Gastroesophageal sphincter (tissue), 4 donors: ENCODE measurements around the gene ZDHHC11B. TPM values are rescaled to one million over a fixed set of nuclear protein-coding genes. Genes with fewer than 3 reads are reported as not detected.
"Not testable (repeated sequence)": the region's sequence is repeated elsewhere in the genome, so short reads cannot be mapped to it uniquely, and the experiment has no call there.

ENCODE experiments used
- ATAC-seq: fragments of 150-250 bp; one replicate; pipeline ENCODE4 v1.9.1; 2016; ENCODE audit warnings: mild to moderate bottlenecking, moderate library complexity
- H3K27ac ChIP-seq, 4 donors: fragments of 200-600 bp; sonication (generic) in 3 of 4; 1 replicate in 3 of 4; 2 replicates in 1 of 4; pipeline ENCODE4 v1.5.1; 2016 to 2019
- H3K27me3 ChIP-seq: fragments of 200-600 bp; sonication (generic); one replicate; pipeline ENCODE4 v1.5.1; 2019
- H3K36me3 ChIP-seq, 2 donors: fragments of 200-600 bp; sonication (generic); one replicate each; pipeline ENCODE4 v1.5.1; 2019; ENCODE audit warnings: control low read depth in 1 of 2
- H3K4me1 ChIP-seq, 3 donors: fragments of 200-600 bp; sonication (generic); 1 replicate in 2 of 3; 2 replicates in 1 of 3; pipeline ENCODE4 v1.5.1; 2016 to 2019; ENCODE audit warnings: control low read depth in 2 of 3
- H3K4me3 ChIP-seq, 2 donors: fragments of 200-600 bp; sonication (generic); one replicate each; pipeline ENCODE4 v1.5.1; 2019; ENCODE audit warnings: mild to moderate bottlenecking in 1 of 2, moderate library complexity in 1 of 2
- H3K9me3 ChIP-seq, 3 donors: fragments of 200-600 bp; sonication (generic); one replicate each; pipeline ENCODE4 v1.5.1; 2017 to 2019; ENCODE audit warnings: control low read depth in 2 of 3
- EP300 ChIP-seq: sonication (generic); formaldehyde crosslinking; IDR thresholded peaks from one replicate; pipeline ENCODE4 v1.6.1; 2017; ENCODE audit warnings: antibody characterized with exemption, mild to moderate bottlenecking
- POLR2A ChIP-seq, 2 donors: fragments of 450-650 bp; IDR thresholded peaks; one replicate each; pipeline ENCODE4 v1.6.1; 2017; ENCODE audit warnings: antibody characterized with exemption in 2 of 2, mild to moderate bottlenecking in 2 of 2, moderate library complexity in 1 of 2
- POLR2AphosphoS5 ChIP-seq: sonication (generic); formaldehyde crosslinking; IDR thresholded peaks from one replicate; pipeline ENCODE4 v1.6.1; 2017; ENCODE audit warnings: antibody characterized with exemption
- WGBS, 2 donors: methylation state at CpG; one replicate each; pipeline ENCODE4 v1.1.5; 2018; ENCODE audit warnings: low coverage in 1 of 2; 5-methylcytosine and 5-hydroxymethylcytosine counted together
- total RNA-seq, 4 donors: library from RNA; depleted of rRNA; stranded (reverse); fragments of >200 nt; gene quantifications; one replicate each; pipeline ENCODE4 v1.1.0, GENCODE V29; 2016
- TF ChIP-seq, protein P1 (sequence below), 4 experiments: fragments of 200-600 bp in 2 of 4; fragments of 450-650 bp in 2 of 4; sonication (generic) in 1 of 4; IDR thresholded peaks; one replicate each; pipeline ENCODE4 v1.5.1; 2017 to 2019; ENCODE audit warnings: antibody characterized with exemption in 4 of 4, mild to moderate bottlenecking in 2 of 4, moderate library complexity in 2 of 4

The ZDHHC11B gene
- total RNA-seq, 4 donors from 2014 or later: 3.1 to 14.3 (median 6.9) TPM

- 82 to 87% methylated on average over 5 to 6 of the region's 6 CpGs for WGBS, 2 donors
- not testable (repeated sequence) for H3K9me3 ChIP-seq, ATAC-seq
These were observed 42.3 kb downstream of the ZDHHC11B start for GRCh38 chr5:742276-742675.

DNA sequence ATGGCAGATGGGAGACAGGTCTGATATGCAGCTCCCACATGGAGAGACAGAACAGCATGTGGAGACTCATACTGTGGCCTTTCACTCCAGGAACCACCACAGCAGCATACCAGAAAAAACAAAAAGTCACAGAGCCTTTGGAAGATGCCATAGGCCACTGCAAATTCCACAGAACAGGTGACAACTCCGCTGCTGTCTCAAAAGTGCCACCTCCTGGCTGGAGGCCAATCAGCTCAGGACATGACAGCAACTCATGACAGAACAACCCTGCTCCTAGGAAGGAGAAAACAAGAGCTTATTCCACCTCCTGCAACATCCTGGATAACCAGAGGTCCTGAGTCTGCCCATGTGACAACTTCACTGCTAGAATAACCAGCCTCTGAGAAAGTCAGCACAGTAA, 50.4 kb downstream of the ZDHHC11B start:
- not testable (repeated sequence) for H3K27me3 ChIP-seq, H3K4me3 ChIP-seq, H3K4me1 ChIP-seq, H3K9me3 ChIP-seq, H3K27ac ChIP-seq, ATAC-seq
- H3K36me3 ChIP-seq: peaks cover 0 to 27% of the 10 kb centered on the region in 2 donors
- WGBS, 2 donors: no CpG with 5 or more reads among the region's 1 CpG

More at GRCh38 chr5:742276-742675, 42.3 kb downstream of the ZDHHC11B start:
- not testable (repeated sequence) for H3K27me3 ChIP-seq, H3K4me3 ChIP-seq, H3K4me1 ChIP-seq, H3K27ac ChIP-seq
- peaks cover 0 to 18% of the 10 kb centered on the region in 2 donors for H3K36me3 ChIP-seq

DNA sequence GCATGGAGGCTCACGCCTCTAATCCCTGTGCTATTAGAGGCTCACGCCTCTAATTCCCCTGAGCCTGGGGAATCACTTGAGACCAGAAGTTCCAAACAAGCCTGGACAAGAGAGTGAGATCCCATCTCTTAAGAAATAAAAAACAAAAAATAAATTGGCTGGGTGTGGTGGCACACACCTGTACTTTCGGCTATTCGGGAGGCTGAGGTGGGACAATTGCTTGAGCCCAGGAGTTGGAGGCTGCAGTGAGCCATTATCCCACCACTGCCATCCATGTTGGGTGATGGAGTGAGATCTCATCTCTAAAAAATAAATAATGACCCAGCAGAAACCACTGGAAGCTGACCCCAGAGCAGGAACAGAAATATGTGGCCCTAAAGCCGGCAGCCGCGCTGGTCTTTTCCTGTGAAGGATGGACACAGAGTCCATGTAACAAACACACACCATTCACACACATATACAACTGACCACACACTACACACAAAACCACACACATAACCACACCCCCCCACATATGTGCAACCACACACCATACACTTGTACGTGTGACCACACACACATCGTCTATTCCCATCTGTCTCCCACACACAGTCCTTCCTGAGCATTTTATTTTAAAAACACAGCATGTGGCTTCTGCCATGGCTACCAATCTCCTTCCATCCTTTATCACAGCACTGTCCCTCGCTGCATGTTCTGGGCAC, 51.6 kb downstream of the ZDHHC11B start:
- H3K27ac ChIP-seq, H3K4me3 ChIP-seq, ATAC-seq, H3K4me1 ChIP-seq, H3K27me3 ChIP-seq, H3K9me3 ChIP-seq: not testable (repeated sequence)
- WGBS, 2 donors: 91 to 94% methylated on average over 8 to 10 of the region's 10 CpGs
- H3K36me3 ChIP-seq: peaks cover 0 to 24% of the 10 kb centered on the region in 2 donors

GRCh38 chr5:729225-729624, 55.3 kb downstream of the ZDHHC11B start:
- not testable (repeated sequence) for H3K4me1 ChIP-seq, H3K27me3 ChIP-seq, H3K9me3 ChIP-seq, H3K27ac ChIP-seq, H3K4me3 ChIP-seq, ATAC-seq
- 67% methylated on average over 1 of the region's 7 CpGs; no CpG with 5 or more reads in 1 of the 2 donors for WGBS, 2 donors
- H3K36me3 ChIP-seq: peaks cover 0 to 24% of the 10 kb centered on the region in 2 donors

DNA sequence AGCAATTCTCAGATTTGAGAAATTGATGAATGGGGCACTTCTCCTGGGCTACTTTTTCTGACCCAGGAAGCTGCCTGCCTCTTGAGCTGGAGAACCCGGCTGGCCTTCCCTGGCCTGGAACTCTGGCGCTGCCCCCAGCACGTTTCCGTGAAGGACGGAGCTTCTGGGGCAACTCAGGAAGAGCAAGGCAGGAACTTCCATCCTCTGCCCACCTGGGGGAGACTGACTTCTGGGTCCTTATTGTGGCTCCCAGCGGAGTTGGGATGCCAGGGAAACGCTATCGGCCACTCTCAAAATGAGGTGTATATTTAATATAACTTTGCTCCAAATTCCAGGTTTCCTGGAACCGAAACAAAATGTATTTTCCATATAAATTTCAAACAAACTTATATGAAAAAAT, 57.4 kb downstream of the ZDHHC11B start:
- WGBS, 2 donors: 43% methylated on average over 3 of the region's 9 CpGs; no CpG with 5 or more reads in 1 of the 2 donors
- not testable (repeated sequence) for ATAC-seq

DNA sequence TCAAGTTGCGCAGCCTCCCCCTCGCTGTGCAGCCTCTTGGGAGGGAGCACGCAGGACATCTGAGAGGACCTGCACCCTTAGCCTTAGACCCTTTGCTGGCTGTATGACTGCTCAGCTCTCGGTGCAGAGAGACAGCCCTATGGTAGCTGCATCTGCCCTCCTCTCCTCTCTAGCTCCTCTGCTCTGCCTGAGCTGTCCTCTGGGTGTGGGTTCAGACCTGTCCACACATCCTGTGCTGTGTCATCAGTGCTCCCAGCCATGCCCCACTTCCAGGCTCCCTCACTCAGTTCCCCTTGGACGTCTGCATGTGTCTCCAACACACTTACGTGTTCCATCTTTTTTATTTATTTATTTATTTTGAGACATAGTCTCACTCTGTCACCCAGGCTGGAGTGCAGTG, 60.7 kb downstream of the ZDHHC11B start:
- peaks cover 0 to 12% (median 0%) of the 10 kb centered on the region in 3 donors for H3K9me3 ChIP-seq
- not testable (repeated sequence) for H3K27me3 ChIP-seq, H3K4me3 ChIP-seq, H3K4me1 ChIP-seq, H3K27ac ChIP-seq
- peak; percentile 30 for ATAC-seq
- 73% methylated on average over 2 of the region's 6 CpGs; no CpG with 5 or more reads in 1 of the 2 donors for WGBS, 2 donors
- H3K36me3 ChIP-seq: peaks cover 0 to 10% of the 10 kb centered on the region in 2 donors

More for the DNA sequence above, 57.4 kb downstream of the ZDHHC11B start:
- not testable (repeated sequence) for H3K4me1 ChIP-seq, H3K27me3 ChIP-seq, H3K4me3 ChIP-seq, H3K27ac ChIP-seq, H3K9me3 ChIP-seq, H3K36me3 ChIP-seq
- TF ChIP-seq, protein P1, sequence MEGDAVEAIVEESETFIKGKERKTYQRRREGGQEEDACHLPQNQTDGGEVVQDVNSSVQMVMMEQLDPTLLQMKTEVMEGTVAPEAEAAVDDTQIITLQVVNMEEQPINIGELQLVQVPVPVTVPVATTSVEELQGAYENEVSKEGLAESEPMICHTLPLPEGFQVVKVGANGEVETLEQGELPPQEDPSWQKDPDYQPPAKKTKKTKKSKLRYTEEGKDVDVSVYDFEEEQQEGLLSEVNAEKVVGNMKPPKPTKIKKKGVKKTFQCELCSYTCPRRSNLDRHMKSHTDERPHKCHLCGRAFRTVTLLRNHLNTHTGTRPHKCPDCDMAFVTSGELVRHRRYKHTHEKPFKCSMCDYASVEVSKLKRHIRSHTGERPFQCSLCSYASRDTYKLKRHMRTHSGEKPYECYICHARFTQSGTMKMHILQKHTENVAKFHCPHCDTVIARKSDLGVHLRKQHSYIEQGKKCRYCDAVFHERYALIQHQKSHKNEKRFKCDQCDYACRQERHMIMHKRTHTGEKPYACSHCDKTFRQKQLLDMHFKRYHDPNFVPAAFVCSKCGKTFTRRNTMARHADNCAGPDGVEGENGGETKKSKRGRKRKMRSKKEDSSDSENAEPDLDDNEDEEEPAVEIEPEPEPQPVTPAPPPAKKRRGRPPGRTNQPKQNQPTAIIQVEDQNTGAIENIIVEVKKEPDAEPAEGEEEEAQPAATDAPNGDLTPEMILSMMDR (IDR thresholded peaks at IDR 0.05): peak in 2 of 4 experiments; percentile 20 to 25

DNA sequence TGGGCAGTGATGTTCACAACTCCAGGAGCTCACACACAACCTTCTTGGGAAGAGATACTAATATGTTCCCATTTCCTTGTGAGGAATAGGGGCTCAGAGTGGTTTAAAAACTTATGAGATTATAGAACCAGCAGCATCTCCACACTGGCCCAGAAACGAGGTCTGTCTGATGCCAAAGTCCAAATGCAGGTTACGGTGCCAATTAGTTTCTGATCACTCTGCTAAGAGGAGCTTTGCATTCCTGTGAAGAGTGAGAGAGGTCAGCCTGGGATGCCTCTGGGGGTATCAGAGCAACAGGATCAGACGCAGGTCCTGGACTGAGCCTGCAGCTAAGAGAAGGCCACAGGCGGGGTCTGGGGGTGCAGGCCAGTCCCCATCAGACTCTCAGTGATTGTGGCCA, 61.2 kb downstream of the ZDHHC11B start:
- not testable (repeated sequence) for H3K4me1 ChIP-seq, ATAC-seq, H3K27me3 ChIP-seq, H3K4me3 ChIP-seq, H3K27ac ChIP-seq
- H3K9me3 ChIP-seq: peaks cover 0 to 12% (median 0%) of the 10 kb centered on the region in 3 donors
- 90% methylated on average over 2 of the region's 4 CpGs; no CpG with 5 or more reads in 1 of the 2 donors for WGBS, 2 donors
- H3K36me3 ChIP-seq: peaks cover 0 to 10% of the 10 kb centered on the region in 2 donors

- 80 to 88% methylated on average over 1 of the region's 1 CpG for WGBS, 2 donors
- Histone ChIP-seq H3K9me3 (peaks cover 0 to 12% (median 0%) of the 10 kb centered on the region in 3 donors), H3K36me3 (peaks cover 0 to 17% of the 10 kb centered on the region in 2 donors)
- ATAC-seq, H3K4me1 ChIP-seq, H3K27ac ChIP-seq, H3K4me3 ChIP-seq, H3K27me3 ChIP-seq: not testable (repeated sequence)
These were observed 65.2 kb downstream of the ZDHHC11B start for GRCh38 chr5:719379-719778.

DNA sequence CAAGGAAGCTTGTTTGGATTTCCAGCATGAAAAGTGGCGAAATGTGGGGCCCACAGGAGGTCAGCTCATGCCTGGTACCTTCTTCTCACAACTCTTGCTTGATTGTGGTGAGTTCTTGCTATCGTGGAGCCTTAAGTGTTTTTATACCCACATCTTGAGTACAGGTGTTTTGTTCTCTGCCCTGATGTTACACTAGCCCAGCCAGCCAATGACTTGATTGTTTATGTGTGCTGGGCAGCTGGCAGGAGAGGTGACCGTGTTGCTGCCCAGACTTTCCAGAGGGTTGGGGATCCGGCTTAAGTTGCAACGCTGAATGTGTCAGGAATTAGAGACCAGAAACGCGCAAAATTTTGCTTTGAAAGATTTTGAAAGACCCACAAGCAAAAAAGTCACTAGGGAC, 67.4 kb downstream of the ZDHHC11B start:
- H3K9me3 ChIP-seq: peaks cover 0 to 12% (median 0%) of the 10 kb centered on the region in 3 donors
- peak overlapping the region in 1 of 4 donors; percentile 12 for H3K27ac ChIP-seq
- TF ChIP-seq, protein P1 (IDR thresholded peaks at IDR 0.05): no peak
- TF ChIP-seq POLR2AphosphoS5 (no peak), POLR2A (IDR thresholded peaks at IDR 0.05) (no peak), EP300 (no peak)
- H3K4me3 ChIP-seq: no peak overlapping the region
- H3K27me3 ChIP-seq: no peaks in the 10 kb centered on the region
- ATAC-seq: no peak
- 72 to 76% methylated on average over 4 to 6 of the region's 7 CpGs for WGBS, 2 donors
- H3K36me3 ChIP-seq: peaks cover 0 to 17% of the 10 kb centered on the region in 2 donors
- no peaks in the 10 kb centered on the region for H3K4me1 ChIP-seq

GRCh38 chr5:716740-717139, 67.8 kb downstream of the ZDHHC11B start:
- Histone ChIP-seq H3K36me3 (peaks cover 0 to 17% of the 10 kb centered on the region in 2 donors), H3K9me3 (peaks cover 0 to 12% (median 0%) of the 10 kb centered on the region in 3 donors), H3K27ac (peak overlapping the region in 1 of 4 donors; percentile 12)
- H3K4me1 ChIP-seq, H3K27me3 ChIP-seq, H3K4me3 ChIP-seq: not testable (repeated sequence)
- ATAC-seq: peak; percentile 72
- WGBS, 2 donors: 40 to 69% methylated on average over 3 to 4 of the region's 4 CpGs

- Histone ChIP-seq H3K9me3 (peaks cover 0 to 12% (median 0%) of the 10 kb centered on the region in 3 donors), H3K36me3 (peaks cover 0 to 25% of the 10 kb centered on the region in 2 donors)
- not testable (repeated sequence) for H3K4me3 ChIP-seq, H3K27ac ChIP-seq, ATAC-seq, H3K4me1 ChIP-seq, H3K27me3 ChIP-seq
- 94 to 100% methylated on average over 2 to 3 of the region's 4 CpGs for WGBS, 2 donors
These were observed 68.9 kb downstream of the ZDHHC11B start for GRCh38 chr5:715636-716035.
